Upper lobe of left lung (tissue), 4 donors: ENCODE measurements around the gene ALPK1.

Experiments used
- CTCF ChIP-seq, 6 experiments: fragments of 450-650 bp in 4 of 6; fragments of 200-600 bp in 2 of 6; sonication (generic) in 2 of 6; IDR thresholded peaks; one replicate each; pipeline ENCODE4 v1.5.1; 2016 to 2019; ENCODE audit warnings: antibody characterized with exemption in 6 of 6
- EP300 ChIP-seq, 4 donors: sonication (generic); formaldehyde crosslinking; IDR thresholded peaks; one replicate each; pipeline ENCODE4 v1.5.1; 2017; ENCODE audit warnings: antibody characterized with exemption in 4 of 4, control low read depth in 2 of 4
- POLR2A ChIP-seq, 4 donors: fragments of 450-650 bp; IDR thresholded peaks; one replicate each; pipeline ENCODE4 v1.5.1; 2016 to 2017; ENCODE audit warnings: antibody characterized with exemption in 4 of 4, mild to moderate bottlenecking in 2 of 4
- POLR2AphosphoS5 ChIP-seq, 2 donors: sonication (generic); formaldehyde crosslinking; IDR thresholded peaks; one replicate each; pipeline ENCODE4 v1.5.1; 2017; ENCODE audit warnings: antibody characterized with exemption in 2 of 2

DNA sequence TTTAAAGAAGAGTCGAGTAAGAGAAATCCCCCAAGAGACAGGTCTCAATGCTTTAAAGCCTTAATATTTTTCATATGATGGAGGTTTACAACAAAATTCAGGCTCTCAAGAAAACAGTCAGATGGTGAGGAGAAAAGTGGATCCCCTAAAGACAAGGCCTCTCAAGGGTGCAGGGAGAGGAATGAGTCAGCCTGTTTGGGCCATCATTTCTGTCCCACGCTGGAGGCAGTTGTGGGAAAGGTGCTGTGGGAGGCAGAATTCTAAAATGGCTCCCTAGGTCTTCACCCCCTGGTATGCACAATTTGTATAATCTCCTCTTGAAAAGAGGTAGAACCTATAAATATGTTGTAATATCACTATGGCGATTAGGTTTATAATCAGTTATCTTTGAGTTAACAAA, 6.8 kb upstream of the ALPK1 start:
- TF ChIP-seq POLR2A (IDR thresholded peaks at IDR 0.05) (no peak), POLR2AphosphoS5 (IDR thresholded peaks at IDR 0.05) (no peak), CTCF (IDR thresholded peaks at IDR 0.05) (no peak), EP300 (IDR thresholded peaks at IDR 0.05) (no peak)
